GM12878 (cell line): Measurements from ENCODE around the gene CARM1. TPM values are rescaled to one million over a fixed set of nuclear protein-coding genes. Genes with fewer than 3 reads are reported as not detected.

Experiments used
- ATAC-seq: fragments of 200-7000 bp; cut with Tn5 transposase; 3 replicates; pipeline ENCODE4 v1.9.1; 2020; ENCODE audit warnings: mild to moderate bottlenecking, moderate library complexity
- BruUV-seq: library from RNA; stranded (reverse); fragments of 400-500 nt; replicated peaks from 2 replicates; lab custom pipeline; 2021; lab: Mats Ljungman, UMichigan
- CTCF ChIA-PET: fragments of 300-600 bp; sonication (Branson Sonifier 250); formaldehyde crosslinking; extraction: SDS; loops from one replicate; lab custom pipeline; 2021; ENCODE audit warnings: inconsistent platforms; lab: Yijun Ruan, JAX
- POLR2A ChIA-PET: fragments of 350-600 bp; formaldehyde crosslinking; extraction: SDS; loops from one replicate; lab custom pipeline; 2021; ENCODE audit warnings: inconsistent platforms; lab: Charles Lee
- RAD21 ChIA-PET: fragments of 300-600 bp; sonication (Branson Sonifier 250); formaldehyde crosslinking; loops from one replicate; lab custom pipeline; 2023; ENCODE audit warnings: antibody characterized with exemption; ENCODE audit not compliant: unreplicated experiment; lab: Charles Lee
- SMC1A ChIA-PET: fragments of 300-600 bp; sonication (Branson Sonifier 250); formaldehyde crosslinking; loops from one replicate; lab custom pipeline; 2023; ENCODE audit not compliant: unreplicated experiment, uncharacterized antibody; lab: Charles Lee
- DNase-seq: peaks from one replicate; pipeline ENCODE4 v3.0.0-alpha.2; 2011; ENCODE audit warnings: low read depth, low spot score
- FAIRE-seq: peaks from 3 replicates; lab custom pipeline; 2011; peaks lifted over from hg19 to GRCh38; lab: Jason Lieb, UNC
- H2AFZ ChIP-seq: 2 replicates; pipeline ENCODE4 v1.6.0; 2011; ENCODE audit warnings: low read depth, low read length, control low read depth; ENCODE audit not compliant: control insufficient read depth
- H3K27ac ChIP-seq: 2 replicates; pipeline ENCODE4 v1.5.1; 2011; ENCODE audit warnings: control low read depth; ENCODE audit not compliant: control insufficient read depth, insufficient read depth
- H3K27me3 ChIP-seq, 2 experiments: replicated peaks in 1 of 2; 2 replicates each; pipeline versions ENCODE4 v1.6.0 to v1.6.1; 2011; ENCODE audit warnings: low read length in 1 of 2; ENCODE audit not compliant: control insufficient read depth in 2 of 2, insufficient read depth in 2 of 2
- H3K36me3 ChIP-seq, 2 experiments: 2 replicates each; pipeline ENCODE4 v1.5.1; 2011; ENCODE audit warnings: low read length in 1 of 2; ENCODE audit not compliant: control insufficient read depth in 2 of 2, insufficient read depth in 2 of 2
- H3K4me1 ChIP-seq: 2 replicates; pipeline ENCODE4 v1.6.1; 2011; ENCODE audit warnings: mild to moderate bottlenecking, low read length, moderate library complexity, mixed read lengths; ENCODE audit not compliant: control insufficient read depth, insufficient read depth
- H3K4me2 ChIP-seq: 2 replicates; pipeline ENCODE4 v1.6.0; 2011; ENCODE audit warnings: control low read depth; ENCODE audit not compliant: control insufficient read depth, insufficient read depth
- H3K4me3 ChIP-seq: fragments of 200-600 bp; sonication (generic); 2 replicates; pipeline ENCODE4 v1.5.1; 2016
- H3K79me2 ChIP-seq: 2 replicates; pipeline ENCODE4 v1.6.0; 2011; ENCODE audit warnings: low read length; ENCODE audit not compliant: control insufficient read depth, insufficient read depth
- H3K9ac ChIP-seq: 2 replicates; pipeline ENCODE4 v1.8.0; 2011; ENCODE audit warnings: low read length, control low read depth, mixed read lengths; ENCODE audit not compliant: control insufficient read depth, insufficient read depth
- H3K9me3 ChIP-seq: replicated peaks from 3 replicates; pipeline ENCODE4 v1.5.1; 2011; ENCODE audit warnings: mild to moderate bottlenecking, low read length; ENCODE audit not compliant: control insufficient read depth, insufficient read depth
- H4K20me1 ChIP-seq: 2 replicates; pipeline ENCODE4 v1.6.0; 2011; ENCODE audit not compliant: control insufficient read depth, insufficient read depth
- ASH2L ChIP-seq: fragments of 300-600, 200-600 bp; sonication (generic); IDR thresholded peaks from 2 replicates; pipeline ENCODE4 v1.6.1; 2017; ENCODE audit warnings: low read depth, mild to moderate bottlenecking, borderline replicate concordance
- KLF5 ChIP-seq: fragments of 450-650 bp; IDR thresholded peaks from 2 replicates; pipeline ENCODE4 v1.6.1; 2014; ENCODE audit warnings: mild to moderate bottlenecking; ENCODE audit not compliant: partially characterized antibody
- MAX ChIP-seq: IDR thresholded peaks from 2 replicates; pipeline ENCODE4 v1.6.1; 2012; ENCODE audit warnings: low read depth, low read length, improper control_type of control experiment
- POLR2A ChIP-seq: IDR thresholded peaks from 2 replicates; pipeline ENCODE4 v1.6.1; 2011; ENCODE audit warnings: low read depth, mild to moderate bottlenecking, low read length
- POLR2AphosphoS2 ChIP-seq: IDR thresholded peaks from 2 replicates; pipeline ENCODE4 v1.6.1; 2011; ENCODE audit warnings: low read depth, mild to moderate bottlenecking, low read length, improper control_type of control experiment, moderate library complexity
- RELA ChIP-seq: fragments of 450-650 bp; IDR thresholded peaks from 2 replicates; pipeline ENCODE4 v1.8.0; 2014; ENCODE audit warnings: borderline replicate concordance; ENCODE audit not compliant: partially characterized antibody
- SUZ12 ChIP-seq: fragments of 200-600 bp; sonication (generic); IDR thresholded peaks from one replicate; pipeline ENCODE4 v1.6.1; 2018; ENCODE audit warnings: antibody characterized with exemption, mild to moderate bottlenecking; ENCODE audit not compliant: unreplicated experiment
- WGBS: methylation state at CpG from one replicate; pipeline ENCODE4 v1.1.6; 2016; ENCODE audit warnings: low lambda C conversion rate; ENCODE audit not compliant: insufficient replicate concordance, insufficient coverage; ENCODE audit errors: missing lambda C conversion rate; 5-methylcytosine and 5-hydroxymethylcytosine counted together
- in situ Hi-C: fragments of 300-500 bp; cut with MboI; formaldehyde crosslinking; loops from 9 replicates; pipeline ENCODE4 v1.14.3; 2018; ENCODE audit warnings: mixed read lengths
- intact Hi-C: fragments of 100-400 bp; cut with micrococcal nuclease; formaldehyde crosslinking; loops from one replicate; pipeline ENCODE4 v1.14.2; 2022; ENCODE audit not compliant: unreplicated experiment
- polyA plus RNA-seq, 11 experiments: library from polyadenylated mRNA; depleted of rRNA in 4 of 11; unstranded in 6 of 11; stranded (reverse) in 5 of 11; fragments of >200 nt; fragmentation: Nextera tagmentation in 4 of 11; fragmentation: Illumina TruSeq in 1 of 11; extraction: Ambion mirVana in 4 of 11; extraction: Trizol in 1 of 11; gene quantifications; 1 replicate in 1 of 11; 2 replicates in 10 of 11; pipeline versions ENCODE4 v1.2.1 to v1.2.3, GENCODE V29; 2011 to 2016; ENCODE audit warnings: inconsistent platforms in 2 of 11, missing spikeins in 2 of 11, low read depth in 1 of 11
- total RNA-seq, 4 experiments: library from RNA; depleted of rRNA in 3 of 4; stranded (reverse); fragments of >200 nt in 3 of 4; fragmentation: Illumina TruSeq in 1 of 4; extraction: Trizol in 1 of 4; gene quantifications; 2 replicates each; pipeline versions ENCODE4 v1.2.1 to v1.2.3, GENCODE V29; 2013 to 2021

Gene CARM1
- total and polyA plus RNA-seq, 10 of the 15 experiments (the other 5 are each of a cell fraction or from before 2014, with no cell fraction given): 0.45 to 116 (median 39.7) TPM

DNA sequence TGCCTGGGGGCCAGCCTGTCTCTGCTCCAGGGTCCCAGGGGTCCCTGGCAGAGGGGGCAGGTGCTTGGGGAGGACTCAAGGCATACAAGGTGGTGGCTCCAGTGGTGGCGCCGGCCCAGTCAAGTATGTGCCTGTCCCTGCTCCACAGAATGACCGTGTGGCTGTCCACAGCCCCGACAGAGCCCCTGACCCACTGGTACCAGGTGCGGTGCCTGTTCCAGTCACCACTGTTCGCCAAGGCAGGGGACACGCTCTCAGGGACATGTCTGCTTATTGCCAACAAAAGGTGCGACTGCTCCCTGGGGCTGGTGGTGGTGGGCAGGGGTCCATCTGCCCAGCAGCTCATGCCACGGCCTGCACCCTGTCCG lies 48.9 kb downstream of the CARM1 start:
- in situ Hi-C loops: no loop called here
- BruUV-seq: no TSS peak

DNA sequence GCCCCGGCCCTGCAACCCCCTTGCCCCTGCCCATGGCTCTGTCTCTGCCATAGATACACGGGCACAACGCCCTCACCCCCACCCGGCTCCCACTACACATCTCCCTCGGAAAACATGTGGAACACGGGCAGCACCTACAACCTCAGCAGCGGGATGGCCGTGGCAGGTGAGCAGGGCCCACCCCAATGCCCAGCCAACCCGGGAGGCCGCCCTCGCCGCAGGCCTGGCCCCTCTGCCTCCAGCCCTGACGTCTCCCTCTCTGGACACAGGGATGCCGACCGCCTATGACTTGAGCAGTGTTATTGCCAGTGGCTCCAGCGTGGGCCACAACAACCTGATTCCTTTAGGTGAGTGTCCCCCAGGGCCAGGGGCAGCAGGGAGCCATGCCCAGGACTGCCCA lies 49.4 kb downstream of the CARM1 start:
- no peaks in the 10 kb centered on the region for H4K20me1 ChIP-seq
- DNase-seq: no peak
- no peaks in the 10 kb centered on the region for H3K27me3 ChIP-seq
- ChIA-PET CTCF (no interaction called here), RAD21 (no interaction called here), POLR2A (no interaction called here), SMC1A (no interaction called here)
- no peaks in the 10 kb centered on the region for H3K4me1 ChIP-seq
- H3K4me3 ChIP-seq: no peak overlapping the region
- FAIRE-seq: no peak
- in situ Hi-C loops (no loop called here), intact Hi-C loops (no loop called here)
- H3K36me3 ChIP-seq: peaks cover 11 to 35% of the 10 kb centered on the region in 2 experiments
- no peak overlapping the region for H3K9ac ChIP-seq
- WGBS: 94% methylated on average over 16 of the region's 16 CpGs
- H3K27ac ChIP-seq: no peak overlapping the region
- no peak overlapping the region for H3K4me2 ChIP-seq
- H3K79me2 ChIP-seq: no peaks in the 10 kb centered on the region
- peak; percentile 34; the same call in 1 of the 2 replicates for TF ChIP-seq POLR2A
- no peak for TF ChIP-seq RELA
- no peak for ATAC-seq
- no peaks in the 10 kb centered on the region for H3K9me3 ChIP-seq
- BruUV-seq: no TSS peak
- no peak overlapping the region for H2AFZ ChIP-seq

More for the DNA sequence above, 48.9 kb downstream of the CARM1 start:
- no peak overlapping the region for H2AFZ ChIP-seq
- ATAC-seq: no peak
- no peaks in the 10 kb centered on the region for H3K9me3 ChIP-seq
- no peak for DNase-seq
- H4K20me1 ChIP-seq: no peaks in the 10 kb centered on the region
- ChIA-PET RAD21 (no interaction called here), POLR2A (no interaction called here), CTCF (no interaction called here), SMC1A (no interaction called here)
- peaks cover 11 to 39% of the 10 kb centered on the region in 2 experiments for H3K36me3 ChIP-seq
- H3K9ac ChIP-seq: no peak overlapping the region
- no peak for FAIRE-seq
- no peaks in the 10 kb centered on the region for H3K79me2 ChIP-seq
- H3K27ac ChIP-seq: no peak overlapping the region
- H3K4me1 ChIP-seq: no peaks in the 10 kb centered on the region
- H3K4me3 ChIP-seq: no peak overlapping the region
- H3K27me3 ChIP-seq: no peaks in the 10 kb centered on the region
- no peak overlapping the region for H3K4me2 ChIP-seq
- TF ChIP-seq POLR2AphosphoS2: peak; percentile 0; the same call in 1 of the 2 replicates
- TF ChIP-seq KLF5: no peak
- no peak for TF ChIP-seq MAX
- TF ChIP-seq ASH2L: no peak
- 0 out of 2 replicates have a peak, but pooled peaks have one; percentile 14 for TF ChIP-seq POLR2A
- no peak for TF ChIP-seq SUZ12
- 96% methylated on average over 10 of the region's 10 CpGs for WGBS
- intact Hi-C loops: no loop called here
